Keratinocyte (primary cell): ENCODE measurements around the gene SBNO2.
"Not testable (repeated sequence)": the region's sequence is repeated elsewhere in the genome, so short reads cannot be mapped to it uniquely, and the experiment has no call there.

Source experiments
- EZH2 ChIP-seq: IDR thresholded peaks from one replicate; pipeline ENCODE4 v1.6.1; 2012; ENCODE audit warnings: inconsistent platforms, mild to moderate bottlenecking, low read length, moderate library complexity
- TF ChIP-seq, protein P1 (sequence below), 3 experiments: IDR thresholded peaks in 1 of 3; conservative IDR thresholded peaks in 1 of 3; optimal IDR thresholded peaks in 1 of 3; 2 replicates in 2 of 3; 3 replicates in 1 of 3; pipeline versions ENCODE3 to v1.5.1; 2011; ENCODE audit warnings: low read length in 3 of 3, mild to moderate bottlenecking in 3 of 3, moderate library complexity in 2 of 3, control low read depth in 1 of 3, inconsistent platforms in 1 of 3; ENCODE audit not compliant: insufficient read depth in 2 of 3; ENCODE audit errors: extremely low read depth in 1 of 3

DNA sequence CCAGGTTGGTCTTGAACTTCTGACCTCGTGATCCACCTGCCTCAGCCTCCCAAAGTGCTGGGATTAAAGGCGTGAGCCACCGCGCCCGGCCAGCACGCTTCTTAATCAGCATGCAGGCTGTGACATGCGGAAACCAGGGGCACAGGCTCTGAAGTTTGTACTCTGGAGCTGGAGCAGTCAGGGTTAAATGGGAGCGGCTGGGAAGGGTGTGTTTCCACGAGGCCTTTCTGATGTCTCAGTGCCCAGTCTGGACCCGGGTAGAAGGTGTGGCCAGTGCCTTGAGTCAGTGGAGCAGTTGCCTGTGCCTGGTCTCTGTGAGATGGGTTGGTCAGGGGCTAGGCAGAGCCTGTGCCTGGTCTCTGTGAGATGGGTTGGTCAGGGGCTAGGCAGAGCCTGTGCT lies 34.8 kb upstream of the SBNO2 start:
- TF ChIP-seq, protein P1, sequence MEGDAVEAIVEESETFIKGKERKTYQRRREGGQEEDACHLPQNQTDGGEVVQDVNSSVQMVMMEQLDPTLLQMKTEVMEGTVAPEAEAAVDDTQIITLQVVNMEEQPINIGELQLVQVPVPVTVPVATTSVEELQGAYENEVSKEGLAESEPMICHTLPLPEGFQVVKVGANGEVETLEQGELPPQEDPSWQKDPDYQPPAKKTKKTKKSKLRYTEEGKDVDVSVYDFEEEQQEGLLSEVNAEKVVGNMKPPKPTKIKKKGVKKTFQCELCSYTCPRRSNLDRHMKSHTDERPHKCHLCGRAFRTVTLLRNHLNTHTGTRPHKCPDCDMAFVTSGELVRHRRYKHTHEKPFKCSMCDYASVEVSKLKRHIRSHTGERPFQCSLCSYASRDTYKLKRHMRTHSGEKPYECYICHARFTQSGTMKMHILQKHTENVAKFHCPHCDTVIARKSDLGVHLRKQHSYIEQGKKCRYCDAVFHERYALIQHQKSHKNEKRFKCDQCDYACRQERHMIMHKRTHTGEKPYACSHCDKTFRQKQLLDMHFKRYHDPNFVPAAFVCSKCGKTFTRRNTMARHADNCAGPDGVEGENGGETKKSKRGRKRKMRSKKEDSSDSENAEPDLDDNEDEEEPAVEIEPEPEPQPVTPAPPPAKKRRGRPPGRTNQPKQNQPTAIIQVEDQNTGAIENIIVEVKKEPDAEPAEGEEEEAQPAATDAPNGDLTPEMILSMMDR (optimal IDR thresholded peaks at IDR 0.05 in 1 of 3, IDR thresholded peaks at IDR 0.05 in 1 of 3, conservative IDR thresholded peaks at IDR 0.05 in 1 of 3; ENCODE audit: extremely low read depth in 1 of 3, insufficient read depth in 2 of 3, low read length in 3 of 3) = not testable (repeated sequence)
- TF ChIP-seq EZH2 = not testable (repeated sequence)
